GM19467 (cell line): ENCODE data around the gene GLT6D1.

Experiments
- ATAC-seq: cut with Tn5 transposase; IDR thresholded peaks from one replicate; pipeline ENCODE4 v1.9.1; 2021; ENCODE audit warnings: mild to moderate bottlenecking, moderate library complexity; ENCODE audit not compliant: unreplicated experiment

Gene GLT6D1

GRCh38 chr9:135632841-135633240, 6.5 kb downstream of the GLT6D1 start:
- ATAC-seq = no peak

DNA sequence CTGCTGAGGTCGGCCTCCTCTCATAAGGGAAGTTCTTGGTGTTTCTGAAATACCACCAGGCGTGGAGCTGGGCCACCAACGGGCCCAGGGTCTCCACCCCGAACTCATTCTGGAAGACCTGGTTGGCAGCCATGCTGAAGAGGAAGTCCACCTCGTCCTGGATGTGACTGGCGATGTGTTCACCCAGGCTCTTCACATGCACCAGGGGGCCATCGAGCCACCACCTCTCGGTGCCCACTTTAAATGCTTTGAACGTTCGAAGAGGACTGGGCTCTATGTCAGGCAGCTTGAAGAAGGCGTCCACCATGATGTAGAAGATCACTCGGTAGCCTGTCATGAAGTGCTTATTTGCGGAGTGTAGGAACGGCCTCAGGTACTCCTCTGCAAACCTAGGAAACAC, 15.1 kb downstream of the GLT6D1 start:
- ATAC-seq = no peak

GRCh38 chr9:135622415-135623020, 16.8 kb downstream of the GLT6D1 start:
- ATAC-seq = no peak

GRCh38 chr9:135620558-135620957, 18.8 kb downstream of the GLT6D1 start:
- ATAC-seq = no peak

GRCh38 chr9:135619599-135619886, 19.8 kb downstream of the GLT6D1 start:
- no peak for ATAC-seq

DNA sequence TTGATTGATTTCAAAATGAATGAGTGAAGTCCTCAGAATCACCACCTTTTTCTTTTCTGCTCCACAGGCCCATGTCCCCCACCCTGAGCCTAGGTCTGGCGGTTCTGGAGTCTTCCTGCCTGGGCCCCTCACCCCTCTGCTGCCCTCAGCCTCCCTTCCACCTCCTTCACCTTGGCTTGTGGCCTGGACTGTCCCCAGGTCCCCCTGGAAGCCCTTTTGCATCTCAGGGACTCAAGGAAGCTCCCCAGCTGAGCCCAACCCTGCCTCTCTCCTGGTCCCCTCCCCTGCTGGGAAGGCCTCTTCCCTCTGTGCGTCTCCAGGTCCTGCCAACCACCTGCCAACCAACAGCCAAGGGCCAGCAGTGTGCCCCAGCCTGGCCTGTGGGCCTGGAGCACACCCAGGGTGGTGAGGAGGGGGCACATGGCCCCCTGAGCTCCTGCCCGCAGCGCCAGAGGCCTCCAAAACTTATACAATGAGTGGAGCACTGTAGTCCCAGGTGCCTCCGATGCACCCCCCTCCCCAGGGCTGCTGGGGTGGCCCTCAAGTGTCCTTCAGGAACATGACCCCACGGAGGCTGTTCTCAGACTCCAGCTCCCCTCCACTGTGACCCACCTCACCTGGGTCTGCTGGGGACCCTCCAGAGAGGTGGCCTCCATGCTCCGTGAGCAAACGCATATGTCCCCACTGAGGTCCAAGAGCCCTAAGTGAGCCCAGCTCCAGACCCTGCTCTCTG, 20.3 kb downstream of the GLT6D1 start:
- no peak for ATAC-seq

DNA sequence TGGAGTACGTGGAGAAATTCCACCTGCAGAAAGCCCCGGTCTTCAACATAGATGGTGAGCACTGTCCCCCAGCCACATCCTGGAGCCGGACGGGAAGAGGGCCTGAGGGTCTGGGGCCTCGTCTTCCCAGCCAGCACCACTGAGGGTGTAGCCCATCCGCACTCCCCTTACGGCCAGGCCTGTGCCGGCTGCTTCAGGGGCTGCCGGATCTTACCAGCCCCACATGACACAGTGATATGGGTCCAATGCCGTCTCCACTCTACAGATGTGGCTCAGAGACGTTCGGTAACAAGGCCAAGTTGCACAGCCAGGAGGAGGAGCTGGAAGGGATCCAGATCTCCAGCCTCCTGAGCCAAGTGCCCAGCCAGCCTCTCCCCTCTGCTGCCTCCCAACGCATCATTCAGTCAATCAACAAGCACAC, 21.3 kb downstream of the GLT6D1 start:
- ATAC-seq = no peak

DNA sequence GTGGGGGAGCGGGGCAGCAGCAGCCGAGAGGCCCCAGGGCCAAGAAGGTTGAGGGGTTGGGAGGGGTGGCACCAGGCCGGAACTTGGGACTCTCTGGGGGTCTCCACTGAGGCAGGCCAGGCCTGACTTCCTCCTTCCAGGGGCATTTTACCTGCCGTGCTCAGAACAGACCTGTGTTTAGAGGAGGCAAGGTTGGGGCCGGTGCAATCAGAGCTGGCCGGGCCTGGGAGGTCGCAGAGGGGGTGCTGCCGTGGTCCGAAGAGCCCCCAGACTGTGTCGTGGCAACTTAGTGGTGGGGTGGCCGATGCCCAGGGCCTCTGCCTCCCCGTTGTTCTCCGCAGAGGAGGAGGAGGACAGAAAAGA, 21.8 kb downstream of the GLT6D1 start:
- ATAC-seq = no peak

DNA sequence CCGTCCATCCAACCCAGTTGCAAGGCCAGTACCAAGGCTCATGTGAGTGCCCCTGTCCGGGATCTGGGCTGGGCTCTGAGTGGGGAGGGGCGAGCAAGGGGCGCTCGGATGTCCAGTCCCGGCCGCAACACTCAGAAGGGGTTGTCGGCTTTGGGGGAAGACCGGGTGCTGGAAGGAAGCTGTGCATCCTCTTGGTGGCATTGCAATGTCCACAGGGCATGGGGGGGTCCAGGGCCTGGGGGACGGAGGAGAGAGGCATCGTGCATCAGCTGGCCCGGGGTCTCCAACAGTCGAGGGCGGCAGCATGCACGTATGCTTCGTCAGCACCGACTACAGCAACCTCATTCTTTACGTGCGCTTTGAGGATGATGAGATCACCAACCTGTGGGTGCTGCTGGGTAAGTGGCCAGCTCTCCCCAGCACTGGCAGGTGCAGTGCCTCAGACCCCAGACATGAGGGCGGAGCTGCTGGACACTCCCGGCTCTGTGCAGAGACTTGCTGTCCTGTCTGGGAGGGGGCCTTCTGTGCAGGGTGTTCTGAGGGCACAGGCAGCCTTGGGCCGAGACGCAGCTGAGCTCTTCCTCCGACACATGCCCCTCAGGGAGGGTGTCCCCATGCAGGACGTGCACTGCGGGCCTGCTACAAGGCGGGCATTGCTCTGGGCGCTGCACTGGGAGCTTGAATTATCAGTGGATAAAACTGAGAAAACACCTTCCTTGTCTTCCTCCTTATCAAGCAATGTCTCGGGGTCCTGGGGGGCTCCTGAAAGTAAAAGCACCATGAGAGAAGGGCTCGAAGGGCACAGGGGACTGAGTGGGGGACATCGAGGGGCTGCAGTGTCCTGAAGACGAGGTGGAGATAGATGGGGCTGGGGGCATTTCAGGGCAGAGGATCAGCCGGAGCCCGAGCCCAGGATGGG, 22.5 kb downstream of the GLT6D1 start:
- ATAC-seq = no peak

- no peak for ATAC-seq
Measured at GRCh38 chr9:135615666-135616618, 23.4 kb downstream of the GLT6D1 start.

DNA sequence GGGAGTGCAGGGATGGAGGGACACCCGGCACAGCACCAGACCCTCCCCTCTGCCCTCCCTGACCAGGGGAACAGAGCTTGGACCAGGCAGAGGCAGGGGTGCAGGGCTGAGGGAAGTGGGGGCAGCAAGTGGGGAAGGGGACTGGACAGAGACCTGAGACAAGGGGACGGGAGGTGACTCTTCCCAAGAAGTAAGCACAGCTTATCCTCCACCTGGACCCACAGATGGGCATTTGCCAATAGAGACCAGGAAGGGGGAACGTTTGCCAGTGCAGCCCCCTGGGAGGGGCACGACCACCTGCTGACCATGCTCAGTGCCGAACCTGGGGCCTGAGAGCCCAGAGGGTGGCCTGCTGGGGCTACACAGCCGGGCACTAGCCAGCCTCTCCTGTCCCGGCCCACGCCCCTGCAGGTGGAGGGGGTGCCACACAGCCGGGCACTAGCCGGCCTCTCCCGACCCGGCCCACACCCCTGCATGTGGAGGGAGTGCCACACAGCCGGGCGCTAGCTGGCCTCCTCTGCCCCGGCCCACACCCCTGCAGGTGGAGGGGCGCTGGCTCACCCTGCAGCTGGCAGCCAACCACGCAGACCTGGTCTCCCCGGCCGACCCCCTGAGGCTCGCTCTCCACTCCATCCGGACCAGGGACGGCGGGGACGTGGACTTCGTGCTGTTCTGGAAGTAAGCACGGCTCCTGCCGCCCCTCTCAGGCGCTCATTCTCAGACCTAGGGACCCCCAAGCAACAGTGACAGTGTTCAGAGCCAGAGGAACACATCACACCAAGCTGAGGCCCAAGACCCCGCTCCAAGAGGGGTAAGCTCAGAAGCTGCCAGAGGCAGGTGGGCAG, 24.3 kb downstream of the GLT6D1 start:
- ATAC-seq = no peak

- no peak for ATAC-seq
Measured at GRCh38 chr9:135613946-135614805, 25.2 kb downstream of the GLT6D1 start.

GRCh38 chr9:135612981-135613910, 26.1 kb downstream of the GLT6D1 start:
- no peak for ATAC-seq

DNA sequence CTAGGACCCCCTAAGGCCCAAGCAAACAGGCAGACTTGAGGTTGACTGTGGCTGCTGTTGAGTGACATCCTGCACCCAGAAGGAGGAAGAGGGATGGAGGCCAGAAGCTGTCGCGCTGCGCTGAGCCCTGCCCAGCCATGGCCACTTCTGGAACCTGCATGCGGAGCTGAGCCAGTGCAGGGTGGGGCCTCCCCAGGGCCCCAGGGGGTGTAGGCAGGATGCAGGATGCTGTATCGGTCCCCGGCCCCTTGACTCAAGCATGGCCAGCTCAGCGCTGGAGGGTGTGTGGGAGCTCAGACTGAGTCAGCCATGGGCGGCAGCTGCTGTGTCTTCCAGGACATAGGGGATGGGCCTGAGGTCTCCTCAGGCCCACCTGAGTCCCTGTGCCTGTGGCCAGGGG, 26.9 kb downstream of the GLT6D1 start:
- ATAC-seq = no peak

DNA sequence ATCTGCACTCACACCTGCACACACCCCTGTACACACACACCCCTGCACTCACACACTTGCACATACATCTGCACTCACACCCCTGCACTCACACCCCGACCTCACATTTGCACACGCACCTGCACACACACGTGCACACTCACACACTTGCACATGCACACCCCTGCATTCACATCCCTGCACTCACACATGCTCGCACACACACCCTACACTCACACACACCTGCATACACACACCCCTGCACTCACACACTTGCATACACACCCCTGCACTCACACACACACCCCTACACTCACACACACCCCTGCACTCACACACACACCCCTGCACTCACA, 27.5 kb downstream of the GLT6D1 start:
- ATAC-seq = no peak

- ATAC-seq = no peak
Measured at GRCh38 chr9:135611142-135611874, 28.0 kb downstream of the GLT6D1 start.
